GM21526 (cell line): Measurements from ENCODE around the gene TP63.

Experiments
- ATAC-seq: cut with Tn5 transposase; IDR thresholded peaks from one replicate; pipeline ENCODE4 v1.9.1; 2021; ENCODE audit warnings: moderate library complexity; ENCODE audit not compliant: unreplicated experiment, low FRiP score

The TP63 gene

GRCh38 chr3:189772584-189772983, 141.4 kb downstream of the TP63 start:
- ATAC-seq, result no peak

GRCh38 chr3:189773056-189773455, 141.9 kb downstream of the TP63 start:
- ATAC-seq, result no peak

GRCh38 chr3:189776149-189776824, 145.1 kb downstream of the TP63 start:
- no peak for ATAC-seq

GRCh38 chr3:189778340-189778950, 147.3 kb downstream of the TP63 start:
- ATAC-seq, result no peak

GRCh38 chr3:189779166-189779565, 148.0 kb downstream of the TP63 start:
- no peak for ATAC-seq

- no peak for ATAC-seq
These were observed 149.5 kb downstream of the TP63 start for GRCh38 chr3:189780546-189781270.

- no peak for ATAC-seq
These were observed 150.2 kb downstream of the TP63 start for GRCh38 chr3:189781415-189781814.

- no peak for ATAC-seq
These were observed 155.4 kb downstream of the TP63 start for GRCh38 chr3:189786479-189787064.

GRCh38 chr3:189787191-189787590, 156.0 kb downstream of the TP63 start:
- no peak for ATAC-seq

DNA sequence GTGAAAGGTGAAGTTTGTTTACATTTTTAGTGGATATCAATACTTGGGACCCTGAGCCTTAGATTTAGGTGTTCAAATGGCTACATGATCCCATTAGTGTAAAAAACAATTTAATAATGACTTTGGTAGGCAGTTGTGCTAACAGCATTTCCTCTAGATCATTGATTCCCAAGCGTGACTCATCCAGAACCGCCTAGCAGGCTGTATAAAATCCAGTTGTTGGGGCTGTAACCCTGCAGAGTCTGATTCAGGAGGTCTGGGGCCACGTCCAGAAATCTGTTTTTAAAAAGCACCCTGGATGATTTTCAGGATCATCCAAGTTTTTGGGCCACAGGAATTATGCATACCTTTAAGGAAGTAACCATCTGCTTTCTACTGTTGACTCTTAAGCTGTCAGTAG, 156.4 kb downstream of the TP63 start:
- ATAC-seq, result no peak

GRCh38 chr3:189789432-189789831, 158.2 kb downstream of the TP63 start:
- ATAC-seq, result no peak

DNA sequence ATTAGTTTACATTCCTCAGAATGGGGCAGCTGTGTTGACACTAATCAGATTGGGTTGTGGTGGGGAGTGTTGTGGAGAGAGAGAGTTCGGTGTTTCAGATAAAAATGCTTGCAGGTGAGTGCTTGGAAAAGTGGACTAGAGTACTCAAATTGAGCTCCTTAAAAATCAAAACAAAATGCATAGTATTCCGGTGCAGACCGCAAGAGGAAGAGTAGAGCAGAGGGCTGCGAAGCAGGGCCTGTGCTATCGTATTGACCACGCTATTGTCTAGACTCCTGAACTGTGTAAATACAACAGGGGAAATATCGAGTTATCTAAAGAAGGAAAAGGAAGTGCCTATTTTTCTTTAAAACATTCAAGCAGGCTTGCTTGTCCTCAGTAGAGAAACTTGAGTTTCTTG, 159.5 kb downstream of the TP63 start:
- ATAC-seq, result no peak

DNA sequence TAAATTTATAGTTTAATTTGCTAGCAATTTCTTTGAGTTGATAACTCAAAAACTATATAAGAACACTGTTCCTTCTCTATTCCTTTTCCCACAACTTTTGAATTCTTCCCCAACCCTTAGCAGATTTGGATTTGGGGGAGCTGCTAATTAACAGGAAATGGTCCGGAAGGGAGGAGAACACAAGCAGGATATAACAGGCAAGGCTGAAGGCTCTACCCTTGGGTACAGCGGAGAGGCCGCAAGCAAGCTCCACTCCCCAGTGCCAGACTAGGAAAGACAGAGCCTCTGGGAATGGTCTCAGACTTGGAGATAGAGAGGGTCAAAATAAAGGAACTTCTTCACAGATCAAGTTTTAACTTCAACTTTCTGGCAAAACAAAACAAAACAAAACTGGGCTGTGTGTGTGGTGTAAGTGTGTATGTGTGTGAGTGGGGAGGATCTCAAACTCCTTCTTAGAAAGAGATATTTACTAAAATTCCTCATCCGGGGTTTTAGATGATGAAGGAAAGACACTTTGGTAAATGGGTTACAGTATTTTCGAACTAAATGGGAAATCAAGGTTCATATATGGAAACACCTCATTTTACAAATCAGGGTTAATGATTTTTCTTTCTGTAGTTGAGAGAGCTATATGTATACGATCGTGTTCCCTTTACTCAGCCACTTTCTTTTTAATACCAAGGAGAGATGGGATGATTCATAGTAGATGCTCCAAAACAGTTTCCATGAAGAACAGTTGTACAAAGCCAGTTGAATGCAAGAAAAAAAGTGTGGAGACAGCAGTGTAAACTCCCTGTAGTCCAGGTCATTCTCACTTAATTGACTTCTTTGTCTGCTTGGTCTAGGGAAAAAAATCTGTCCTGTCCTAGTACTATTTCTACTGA, 161.1 kb downstream of the TP63 start:
- ATAC-seq, result no peak

DNA sequence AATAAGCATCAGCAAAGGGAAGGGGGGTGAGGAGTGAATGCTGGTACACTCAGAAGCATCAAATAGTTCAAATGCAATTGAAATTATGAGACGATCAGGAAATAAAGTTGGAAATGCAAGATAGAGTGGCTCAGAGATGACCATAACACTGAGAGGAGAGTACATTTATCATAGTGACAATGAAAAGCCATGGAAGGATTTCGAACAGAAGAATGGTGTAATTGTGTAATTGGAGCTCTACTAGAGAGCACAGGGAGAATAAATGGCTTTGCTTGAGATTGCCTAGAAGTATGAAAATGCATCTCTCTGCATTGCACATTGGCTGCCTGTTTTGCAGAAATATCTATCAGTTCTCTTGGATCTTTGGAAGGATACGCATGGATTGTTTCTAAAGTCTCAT, 163.3 kb downstream of the TP63 start:
- no peak for ATAC-seq

DNA sequence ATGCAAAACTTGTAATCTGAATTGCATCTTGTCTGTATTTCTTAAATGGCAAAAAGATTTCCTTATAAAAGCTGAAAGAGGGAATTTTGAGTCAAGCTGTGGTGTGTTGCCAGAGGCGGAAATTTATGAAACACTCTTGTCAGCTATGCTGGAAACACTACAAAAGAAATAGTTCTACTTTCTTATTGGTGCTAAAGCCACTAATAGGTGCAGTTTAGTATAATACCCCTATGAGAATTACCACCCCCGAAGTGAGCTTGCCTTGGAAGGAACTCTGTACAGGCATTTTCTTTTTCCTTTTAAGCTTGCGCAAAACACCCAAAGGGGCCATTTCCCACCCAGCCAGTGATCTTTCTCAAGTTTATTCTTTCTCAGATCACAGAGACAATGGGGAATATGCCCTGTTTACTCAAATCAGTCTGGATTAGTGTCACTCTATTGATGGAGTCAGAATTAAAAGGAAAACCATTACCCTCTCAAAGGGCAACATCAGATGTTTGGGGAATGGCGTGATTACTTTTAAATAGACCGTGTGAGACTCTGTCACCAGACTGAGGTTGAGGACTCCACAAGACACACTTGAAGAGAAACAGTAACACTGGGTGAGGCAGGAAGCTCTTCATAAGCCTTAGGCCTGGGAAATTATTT, 166.0 kb downstream of the TP63 start:
- no peak for ATAC-seq

DNA sequence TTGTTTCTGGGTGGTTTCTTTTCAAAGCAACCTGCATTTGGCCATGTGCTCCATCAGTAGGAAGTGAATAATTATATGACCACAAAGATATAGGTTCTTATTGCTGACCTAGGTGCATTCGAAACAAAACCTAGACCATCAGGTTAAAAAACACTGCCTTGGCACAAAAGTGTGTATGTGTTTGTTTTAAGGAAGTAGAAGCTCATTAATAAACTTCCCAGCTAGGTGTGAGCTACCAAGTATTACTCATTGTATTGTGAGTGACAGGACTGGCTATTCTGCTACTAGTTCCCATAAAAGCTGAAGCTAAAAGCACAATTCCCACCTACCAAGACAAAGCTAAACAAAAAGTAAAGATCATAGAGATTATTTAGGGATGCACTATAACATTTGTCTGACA, 168.2 kb downstream of the TP63 start:
- no peak for ATAC-seq

- ATAC-seq, result no peak
These were observed 169.2 kb downstream of the TP63 start for GRCh38 chr3:189800436-189800835.

- no peak for ATAC-seq
These were observed 172.1 kb downstream of the TP63 start for GRCh38 chr3:189803254-189803653.

DNA sequence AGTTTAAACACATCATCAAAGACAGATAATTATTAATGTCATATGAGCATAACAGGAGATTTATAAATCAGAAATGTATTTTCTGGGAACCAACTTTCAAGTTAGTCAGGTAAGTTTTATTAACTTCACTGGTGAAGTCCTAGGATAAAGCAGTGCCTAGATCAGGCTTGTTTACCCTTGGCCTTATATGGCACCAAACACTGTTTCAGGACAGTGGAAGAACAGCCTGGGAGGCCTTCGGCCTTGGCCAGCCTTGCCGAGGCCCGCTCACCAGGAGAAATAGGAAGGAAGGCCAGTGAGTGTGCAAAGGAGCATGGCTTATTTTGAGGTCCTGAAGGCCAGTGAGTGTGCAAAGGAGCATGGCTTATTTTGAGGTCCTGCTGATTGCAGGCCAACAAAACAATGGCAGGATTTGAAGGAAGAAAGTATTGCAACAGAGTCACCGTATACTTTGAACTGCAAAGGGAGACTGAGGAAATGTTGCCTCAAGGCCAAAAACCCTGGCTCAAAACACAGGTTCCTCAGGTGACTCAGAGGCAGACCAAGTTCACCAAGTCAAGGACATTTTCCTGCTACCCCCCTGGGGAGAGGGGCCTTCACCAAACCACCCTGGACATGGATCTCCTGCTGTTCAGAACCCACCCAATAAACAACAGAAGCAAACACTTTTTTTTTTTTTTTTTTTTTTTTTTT, 174.3 kb downstream of the TP63 start:
- ATAC-seq, result no peak
